A549 (cell line): ENCODE results near the gene HOXC6.

Experiments used
- CTCF ChIP-seq: fragments of >200 bp; sonication (Bioruptor Twin); formaldehyde crosslinking; IDR thresholded peaks from 3 replicates; pipeline ENCODE4 v1.5.1; 2016
- ELK1 ChIP-seq: fragments of 150-350 bp; IDR thresholded peaks from 2 replicates; pipeline ENCODE4 v1.6.1; 2014; ENCODE audit warnings: low read depth, mild to moderate bottlenecking, low read length
- FOSL2 ChIP-seq, 2 experiments: fragments of 450-650 bp in 1 of 2; fragments of >200 bp in 1 of 2; sonication (Bioruptor Twin) in 1 of 2; formaldehyde crosslinking; IDR thresholded peaks; 2 replicates each; pipeline versions ENCODE4 v1.5.0 to v1.6.1; 2016 to 2020; ENCODE audit warnings: mild to moderate bottlenecking in 1 of 2, moderate library complexity in 1 of 2
- HOXB13 ChIP-seq: fragments of 250-450 bp; sonication (Bioruptor Pico); IDR thresholded peaks from 2 replicates; pipeline ENCODE4 v1.5.0; 2020; ENCODE audit warnings: low read depth, mild to moderate bottlenecking, moderate library complexity
- JUNB ChIP-seq: fragments of >200 bp; sonication (Bioruptor Twin); formaldehyde crosslinking; IDR thresholded peaks from 2 replicates; pipeline ENCODE4 v1.6.1; 2016
- MAX ChIP-seq: IDR thresholded peaks from 2 replicates; pipeline ENCODE4 v1.6.1; 2012
- PHF8 ChIP-seq: fragments of 200-600 bp; sonication (generic); IDR thresholded peaks from 2 replicates; pipeline ENCODE4 v1.6.1; 2016; ENCODE audit warnings: low read depth, mild to moderate bottlenecking, antibody characterized with exemption, moderate library complexity, borderline replicate concordance
- POLR2A ChIP-seq: IDR thresholded peaks from 2 replicates; pipeline ENCODE4 v1.6.1; 2012; ENCODE audit warnings: mild to moderate bottlenecking, low read length
- TF ChIP-seq, protein P1 (sequence below): fragments of 250-450 bp; sonication (Bioruptor Pico); IDR thresholded peaks from 2 replicates; pipeline ENCODE4 v1.5.0; 2021; ENCODE audit warnings: mild to moderate bottlenecking, moderate library complexity, borderline replicate concordance

DNA sequence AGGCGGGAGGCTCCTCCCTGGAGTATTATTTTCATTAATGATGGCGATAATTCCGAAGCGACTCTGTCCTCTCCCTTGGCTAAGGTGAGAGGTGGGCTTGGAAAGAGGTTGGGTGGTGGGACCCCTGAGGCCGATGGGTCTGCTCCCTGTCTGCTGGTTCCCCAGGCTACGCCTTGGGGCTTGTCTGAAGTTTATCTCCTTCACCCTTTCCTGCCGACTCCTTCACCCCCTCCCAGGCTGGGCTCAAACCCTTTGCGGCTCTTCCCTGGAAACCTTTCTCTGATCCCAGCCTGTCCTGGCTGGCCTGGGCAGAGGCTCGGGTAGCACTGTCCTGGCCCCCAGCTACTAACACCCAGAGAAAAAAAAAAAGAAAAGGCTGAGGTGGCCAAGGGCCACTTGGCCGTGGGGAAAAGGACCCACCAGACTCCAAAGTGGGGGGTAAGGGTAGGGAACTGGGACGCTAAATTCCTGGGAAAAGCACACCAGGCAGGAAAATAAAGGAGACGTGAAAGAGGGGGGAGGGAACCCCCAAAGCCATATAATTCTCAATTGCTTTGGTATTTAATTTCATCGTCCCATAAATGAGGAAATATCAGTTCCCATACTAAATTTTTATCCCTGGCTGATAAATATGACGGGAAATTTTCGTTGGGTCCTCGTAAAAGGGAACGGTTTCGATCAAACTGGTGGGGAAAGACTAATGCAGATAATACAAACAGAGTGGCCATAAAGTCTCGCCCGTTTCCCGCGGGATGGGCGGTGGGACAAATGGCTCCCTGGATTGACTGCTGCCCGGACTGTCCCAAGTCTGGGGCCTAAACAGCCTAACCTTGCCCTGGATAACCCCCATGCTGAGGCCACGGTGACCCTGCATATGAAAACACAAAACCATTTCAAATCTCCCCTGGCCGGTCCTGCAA is 45.3 kb upstream of the HOXC6 start:
- TF ChIP-seq ELK1 (no peak), FOSL2 (IDR thresholded peaks at IDR 0.05) (no peak), FOSL2 (CRISPR knock-in tag; IDR thresholded peaks at IDR 0.05) (no peak), CTCF (no peak), POLR2A (no peak), HOXB13 (CRISPR knock-in tag) (no peak), MAX (no peak), PHF8 (no peak), JUNB (no peak)
- TF ChIP-seq, protein P1, sequence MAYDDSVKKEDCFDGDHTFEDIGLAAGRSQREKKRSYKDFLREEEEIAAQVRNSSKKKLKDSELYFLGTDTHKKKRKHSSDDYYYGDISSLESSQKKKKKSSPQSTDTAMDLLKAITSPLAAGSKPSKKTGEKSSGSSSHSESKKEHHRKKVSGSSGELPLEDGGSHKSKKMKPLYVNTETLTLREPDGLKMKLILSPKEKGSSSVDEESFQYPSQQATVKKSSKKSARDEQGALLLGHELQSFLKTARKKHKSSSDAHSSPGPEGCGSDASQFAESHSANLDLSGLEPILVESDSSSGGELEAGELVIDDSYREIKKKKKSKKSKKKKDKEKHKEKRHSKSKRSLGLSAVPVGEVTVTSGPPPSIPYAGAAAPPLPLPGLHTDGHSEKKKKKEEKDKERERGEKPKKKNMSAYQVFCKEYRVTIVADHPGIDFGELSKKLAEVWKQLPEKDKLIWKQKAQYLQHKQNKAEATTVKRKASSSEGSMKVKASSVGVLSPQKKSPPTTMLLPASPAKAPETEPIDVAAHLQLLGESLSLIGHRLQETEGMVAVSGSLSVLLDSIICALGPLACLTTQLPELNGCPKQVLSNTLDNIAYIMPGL (CRISPR knock-in tag) = no peak
